HG03565 (cell line): ENCODE measurements around the gene TSR1.

Source experiments
- ATAC-seq: cut with Tn5 transposase; IDR thresholded peaks from one replicate; pipeline ENCODE4 v1.9.1; 2021; ENCODE audit warnings: mild to moderate bottlenecking, moderate library complexity; ENCODE audit not compliant: unreplicated experiment

The TSR1 gene

GRCh38 chr17:2289878-2290478, 46.3 kb downstream of the TSR1 start:
- no peak for ATAC-seq

GRCh38 chr17:2283302-2283701, 53.0 kb downstream of the TSR1 start:
- ATAC-seq, result no peak

- no peak for ATAC-seq
Observed at GRCh38 chr17:2282297-2282873, 53.9 kb downstream of the TSR1 start.

GRCh38 chr17:2279707-2280106, 56.5 kb downstream of the TSR1 start:
- ATAC-seq, result no peak

- no peak for ATAC-seq
Observed at GRCh38 chr17:2277429-2278170, 58.7 kb downstream of the TSR1 start.

- ATAC-seq, result no peak
Observed at GRCh38 chr17:2275722-2276121, 60.5 kb downstream of the TSR1 start.

- no peak for ATAC-seq
Observed at GRCh38 chr17:2274414-2274813, 61.8 kb downstream of the TSR1 start.
